Rectal smooth muscle tissue (tissue), 1 donor: ENCODE data around the gene SLC2A10.

Experiments
- H3K27ac ChIP-seq: one replicate; pipeline ENCODE4 v1.7.0; 2013; ENCODE audit warnings: low read depth, low read length, inconsistent platforms
- H3K27me3 ChIP-seq: one replicate; pipeline ENCODE4 v1.7.0; 2013; ENCODE audit warnings: low read length; ENCODE audit not compliant: control insufficient read depth, insufficient read depth
- H3K36me3 ChIP-seq: one replicate; pipeline ENCODE4 v1.7.0; 2013; ENCODE audit warnings: low read length; ENCODE audit not compliant: control insufficient read depth, insufficient read depth
- H3K4me1 ChIP-seq: one replicate; pipeline ENCODE4 v1.7.0; 2013; ENCODE audit warnings: low read length; ENCODE audit not compliant: control insufficient read depth, insufficient read depth
- H3K4me3 ChIP-seq: one replicate; pipeline ENCODE4 v1.7.0; 2013; ENCODE audit warnings: low read length
- H3K9ac ChIP-seq: one replicate; pipeline ENCODE4 v1.7.0; 2013; ENCODE audit warnings: low read length

Gene SLC2A10

DNA sequence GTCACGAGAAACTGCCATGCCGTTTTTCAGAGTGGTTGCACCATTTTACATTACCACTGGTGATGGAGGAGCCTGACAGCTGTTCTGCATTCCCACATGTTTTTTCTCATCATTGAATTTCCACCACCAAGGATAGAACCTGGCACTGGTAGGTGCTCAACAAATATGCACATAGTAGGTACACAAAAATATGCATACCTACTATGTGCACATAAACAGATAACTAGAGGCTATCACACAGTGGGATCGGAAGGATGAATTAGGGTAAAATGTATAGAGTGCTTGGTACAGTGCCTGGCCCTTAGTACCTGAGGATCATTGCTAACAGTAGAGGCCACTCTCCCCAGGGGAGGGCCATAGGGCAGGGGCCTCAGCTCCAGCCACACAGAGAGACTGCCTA, 47.0 kb downstream of the SLC2A10 start:
- Histone ChIP-seq H3K36me3 (no peaks in the 10 kb centered on the region), H3K27ac (no peak overlapping the region), H3K4me3 (no peak overlapping the region), H3K27me3 (no peaks in the 10 kb centered on the region), H3K9ac (no peak overlapping the region), H3K4me1 (no peaks in the 10 kb centered on the region)

DNA sequence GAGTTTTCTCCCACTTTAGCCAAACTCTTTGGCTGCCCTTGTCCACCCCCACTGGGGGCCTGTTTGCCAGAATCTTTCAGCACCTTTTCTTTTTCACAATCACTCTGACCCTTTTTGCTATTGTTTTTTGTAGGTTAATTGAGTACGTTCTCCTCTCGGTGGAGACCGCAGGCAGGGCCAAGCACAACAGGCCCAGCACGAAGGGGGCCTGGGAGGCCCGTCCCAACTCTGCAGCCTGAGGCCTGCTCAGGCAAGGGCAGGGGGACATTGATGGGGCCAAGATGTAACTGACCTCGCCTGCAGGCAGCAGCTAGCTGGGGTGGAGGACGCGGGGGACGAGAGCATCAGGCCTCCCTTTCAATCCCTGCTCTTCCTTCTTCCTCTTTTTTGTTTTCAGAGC, 47.7 kb downstream of the SLC2A10 start:
- Histone ChIP-seq H3K4me3 (no peak overlapping the region), H3K9ac (no peak overlapping the region), H3K36me3 (no peaks in the 10 kb centered on the region), H3K27ac (no peak overlapping the region), H3K27me3 (no peaks in the 10 kb centered on the region), H3K4me1 (no peaks in the 10 kb centered on the region)

DNA sequence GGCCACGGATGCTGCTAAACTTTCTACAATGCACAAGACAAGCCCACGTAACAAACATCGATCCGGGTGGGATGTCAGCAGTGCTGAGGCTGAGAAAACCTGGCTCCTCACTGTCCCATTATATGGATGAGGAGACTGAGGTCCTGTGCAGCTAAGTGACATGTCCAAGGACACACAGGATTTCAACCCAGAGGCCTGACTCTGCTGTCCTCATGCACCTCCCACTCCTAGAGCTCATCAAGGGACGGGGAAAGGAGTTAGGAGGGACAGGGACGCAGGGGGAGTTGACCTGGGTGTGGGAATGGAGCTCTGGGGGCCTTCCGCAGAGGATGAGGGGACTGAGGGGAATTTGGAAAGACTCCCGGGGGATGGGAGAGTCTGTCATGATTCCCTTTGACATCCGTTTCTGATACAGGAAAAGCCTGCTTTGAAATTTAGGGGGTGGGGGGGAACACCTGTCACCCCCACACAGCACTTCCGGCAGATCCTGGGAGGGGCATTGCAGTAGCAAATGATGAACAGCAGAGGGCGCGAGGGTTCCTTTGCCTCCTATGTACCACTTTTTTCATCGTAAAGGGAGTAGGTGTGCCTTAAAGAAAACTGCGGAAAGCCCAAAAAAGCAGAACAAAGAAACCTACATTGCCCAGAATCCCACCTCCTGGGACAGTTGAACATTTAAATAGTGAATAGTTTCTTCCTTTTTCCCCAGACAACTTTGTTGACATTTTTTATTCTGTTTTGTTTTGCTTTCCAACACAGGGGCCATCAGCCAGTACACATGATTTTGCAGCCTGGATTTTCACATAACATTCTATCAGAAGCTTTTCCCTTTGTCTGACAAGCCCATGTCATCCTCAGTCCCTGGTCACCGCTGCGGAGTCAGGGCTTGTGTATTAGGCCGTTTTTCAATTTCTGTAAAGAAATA, 48.6 kb downstream of the SLC2A10 start:
- Histone ChIP-seq H3K27me3 (no peaks in the 10 kb centered on the region), H3K4me3 (no peak overlapping the region), H3K9ac (no peak overlapping the region), H3K27ac (no peak overlapping the region), H3K4me1 (no peaks in the 10 kb centered on the region), H3K36me3 (no peaks in the 10 kb centered on the region)

DNA sequence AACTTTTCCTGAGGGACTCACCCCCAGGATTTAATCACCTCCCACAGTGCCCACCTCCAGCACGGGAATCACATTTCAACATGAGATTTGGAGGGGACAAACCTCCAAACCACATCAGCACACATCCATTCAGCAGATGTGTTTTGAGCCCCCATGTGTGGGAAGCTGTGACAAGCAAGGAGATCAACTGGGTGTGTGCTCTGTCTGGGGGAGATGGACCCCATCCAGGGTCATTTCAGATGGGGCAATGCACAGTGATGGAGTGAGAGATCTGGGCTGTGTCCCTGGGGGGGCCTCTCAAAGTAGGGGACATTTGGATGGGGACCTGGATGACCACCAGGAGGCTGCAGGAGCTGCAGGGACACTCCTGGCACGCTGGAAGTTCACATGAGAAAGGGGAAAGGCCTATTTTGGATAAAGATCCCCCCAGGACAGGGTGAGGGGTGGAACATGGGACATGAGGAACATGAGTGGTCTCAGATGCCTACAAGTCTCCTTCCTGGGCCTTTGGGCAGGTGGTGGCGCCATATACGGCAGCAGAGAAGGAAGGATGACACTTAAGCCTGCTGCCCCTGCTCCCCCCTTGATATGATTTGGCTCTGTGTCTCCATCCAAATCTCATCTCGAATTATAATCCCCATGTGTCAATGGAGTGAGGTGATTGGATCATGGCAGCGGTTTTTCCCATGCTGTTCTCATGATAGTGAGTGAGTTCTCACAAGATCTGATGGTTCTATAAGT, 49.6 kb downstream of the SLC2A10 start:
- Histone ChIP-seq H3K36me3 (no peaks in the 10 kb centered on the region), H3K9ac (no peak overlapping the region), H3K27ac (no peak overlapping the region)

DNA sequence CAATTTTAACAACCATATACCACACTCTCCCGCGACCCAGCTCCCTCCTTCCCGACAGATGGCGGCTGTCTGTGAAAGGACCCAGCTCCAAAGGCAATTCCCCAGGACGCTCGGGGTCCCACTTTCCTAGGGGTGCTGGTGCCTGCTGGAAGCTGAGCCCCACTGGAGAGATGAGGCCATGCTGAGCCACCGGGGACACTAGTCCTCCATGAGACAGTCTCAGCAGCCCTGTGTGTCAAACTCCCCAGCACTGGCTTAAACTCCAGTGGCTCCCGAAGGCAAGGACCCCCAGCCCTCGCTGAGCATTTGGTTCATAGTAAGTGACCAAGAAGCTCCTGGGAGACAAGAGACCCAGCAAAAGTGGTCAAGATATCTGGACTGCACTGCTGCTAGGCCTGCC, 52.1 kb downstream of the SLC2A10 start:
- H3K4me1 ChIP-seq = no peaks in the 10 kb centered on the region
- no peak overlapping the region for H3K4me3 ChIP-seq
- H3K27me3 ChIP-seq = no peaks in the 10 kb centered on the region
- no peaks in the 10 kb centered on the region for H3K36me3 ChIP-seq
- no peak overlapping the region for H3K9ac ChIP-seq
- no peak overlapping the region for H3K27ac ChIP-seq

More for the DNA sequence above, 49.6 kb downstream of the SLC2A10 start:
- H3K4me1 ChIP-seq = no peaks in the 10 kb centered on the region
- H3K4me3 ChIP-seq = no peak overlapping the region
- no peaks in the 10 kb centered on the region for H3K27me3 ChIP-seq

DNA sequence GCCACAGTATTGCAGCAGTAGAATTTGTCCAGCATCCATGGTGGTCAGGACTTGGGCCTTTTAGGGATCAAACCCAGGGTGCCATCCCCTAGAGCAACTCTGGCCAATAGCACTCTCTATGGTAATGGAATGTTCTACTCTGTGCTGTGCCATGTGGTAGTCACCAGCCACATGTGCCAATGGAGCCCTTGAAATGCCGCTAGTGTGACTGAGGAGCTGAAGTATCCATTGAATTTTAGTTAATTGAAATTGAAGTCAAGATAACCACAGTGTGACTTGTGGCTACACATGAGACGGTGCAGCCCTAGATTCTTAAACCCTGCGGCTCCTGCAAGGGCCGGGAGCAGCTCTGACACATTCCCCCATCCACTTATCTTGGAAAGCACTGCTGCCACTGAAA, 54.6 kb downstream of the SLC2A10 start:
- Histone ChIP-seq H3K4me3 (no peak overlapping the region), H3K27ac (no peak overlapping the region), H3K36me3 (no peaks in the 10 kb centered on the region), H3K9ac (no peak overlapping the region), H3K27me3 (no peaks in the 10 kb centered on the region), H3K4me1 (no peaks in the 10 kb centered on the region)

- Histone ChIP-seq H3K9ac (no peak overlapping the region), H3K4me1 (no peaks in the 10 kb centered on the region), H3K27me3 (no peaks in the 10 kb centered on the region), H3K27ac (no peak overlapping the region), H3K4me3 (no peak overlapping the region), H3K36me3 (no peaks in the 10 kb centered on the region)
These were observed 56.2 kb downstream of the SLC2A10 start for GRCh38 chr20:46765506-46766120.

GRCh38 chr20:46767127-46767761, 57.8 kb downstream of the SLC2A10 start:
- no peak overlapping the region for H3K27ac ChIP-seq
- H3K4me3 ChIP-seq = no peak overlapping the region
- H3K36me3 ChIP-seq = no peaks in the 10 kb centered on the region
- no peaks in the 10 kb centered on the region for H3K27me3 ChIP-seq
- H3K4me1 ChIP-seq = no peaks in the 10 kb centered on the region
- no peak overlapping the region for H3K9ac ChIP-seq

GRCh38 chr20:46770330-46771194, 61.1 kb downstream of the SLC2A10 start:
- no peaks in the 10 kb centered on the region for H3K4me1 ChIP-seq
- H3K36me3 ChIP-seq = no peaks in the 10 kb centered on the region
- H3K4me3 ChIP-seq = no peak overlapping the region
- no peak overlapping the region for H3K27ac ChIP-seq
- H3K9ac ChIP-seq = no peak overlapping the region
- H3K27me3 ChIP-seq = no peaks in the 10 kb centered on the region

DNA sequence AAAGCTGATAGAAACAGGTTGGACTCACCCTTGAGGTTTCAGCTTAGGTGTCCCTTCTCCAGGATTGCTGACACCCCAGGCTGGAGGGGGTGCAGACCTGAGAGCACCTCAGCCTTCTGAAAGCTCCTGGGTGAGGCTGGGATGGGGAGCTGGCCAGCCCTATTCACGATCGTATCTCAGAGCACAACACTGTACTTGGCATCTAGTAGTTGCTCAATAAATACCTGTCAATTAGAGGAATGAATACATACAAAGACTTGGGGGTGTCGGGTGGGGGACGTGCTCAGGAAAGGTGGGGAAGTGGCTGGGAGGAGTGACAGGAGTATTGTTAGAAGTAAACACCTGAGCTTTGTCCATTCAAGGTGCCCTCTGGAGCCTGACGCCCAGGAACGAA, 61.7 kb downstream of the SLC2A10 start:
- Histone ChIP-seq H3K36me3 (no peaks in the 10 kb centered on the region), H3K4me1 (no peaks in the 10 kb centered on the region)

DNA sequence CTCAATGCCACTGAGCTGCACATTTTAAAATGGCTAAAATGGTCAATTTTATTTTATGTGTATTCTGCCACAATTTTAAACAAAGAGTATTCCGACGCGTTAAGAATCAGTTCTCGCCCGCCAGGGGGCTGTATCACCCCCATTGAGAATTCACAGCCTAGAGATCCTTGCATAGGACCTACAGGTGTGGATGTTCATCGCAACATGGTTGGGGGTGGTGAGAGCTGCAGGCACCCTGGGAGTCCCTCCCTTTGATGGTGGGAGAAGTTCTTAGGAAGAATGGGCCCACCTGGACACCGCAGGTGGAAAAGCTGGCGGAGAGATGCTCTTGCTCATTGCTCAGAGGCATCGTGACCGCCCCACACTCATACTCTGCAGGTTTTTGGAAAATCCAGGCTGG, 63.5 kb downstream of the SLC2A10 start:
- Histone ChIP-seq H3K27me3 (no peaks in the 10 kb centered on the region), H3K9ac (no peak overlapping the region), H3K27ac (no peak overlapping the region), H3K36me3 (no peaks in the 10 kb centered on the region), H3K4me3 (no peak overlapping the region), H3K4me1 (no peaks in the 10 kb centered on the region)

More for the DNA sequence above, 61.7 kb downstream of the SLC2A10 start:
- no peak overlapping the region for H3K4me3 ChIP-seq
- no peak overlapping the region for H3K9ac ChIP-seq
- H3K27me3 ChIP-seq = no peaks in the 10 kb centered on the region
- no peak overlapping the region for H3K27ac ChIP-seq
